Measurements from ENCODE around the gene UBE2J2. TPM values are rescaled to one million over a fixed set of nuclear protein-coding genes. Genes with fewer than 3 reads are reported as not detected.

UBE2J2 gene
- total and polyA plus RNA-seq, 2 of the 13 experiments (the other 11 are each of a cell fraction or from before 2014, with no cell fraction given), result 25.4 to 29.4 TPM

- TF ChIP-seq TRAFD1 (CRISPR knock-in tag; IDR thresholded peaks at IDR 0.05; ENCODE audit: borderline replicate concordance) (no peak), ZNF777 (CRISPR knock-in tag; IDR thresholded peaks at IDR 0.05) (no peak), PLRG1 (conservative IDR thresholded peaks at IDR 0.05) (no peak), HBP1 (CRISPR knock-in tag; IDR thresholded peaks at IDR 0.05; ENCODE audit: low read depth) (no peak), ZNF572 (CRISPR knock-in tag; IDR thresholded peaks at IDR 0.05) (no peak), SNAPC2 (CRISPR knock-in tag; IDR thresholded peaks at IDR 0.05) (no peak), NR3C1 (CRISPR knock-in tag; IDR thresholded peaks at IDR 0.05) (no peak), ZFP82 (CRISPR knock-in tag; IDR thresholded peaks at IDR 0.05; ENCODE audit: borderline replicate concordance) (no peak), HNRNPK (IDR thresholded peaks at IDR 0.05; ENCODE audit: low read depth, low read length, poor library complexity, severe bottlenecking) (no peak), ZNF274 (CRISPR knock-in tag; IDR thresholded peaks at IDR 0.05) (no peak), ATF5 (CRISPR knock-in tag; IDR thresholded peaks at IDR 0.05; ENCODE audit: low read depth) (no peak), ZNF230 (CRISPR knock-in tag; IDR thresholded peaks at IDR 0.05) (no peak), REPIN1 (CRISPR knock-in tag; IDR thresholded peaks at IDR 0.05; ENCODE audit: borderline replicate concordance, low read depth) (no peak), NAIF1 (CRISPR knock-in tag; IDR thresholded peaks at IDR 0.05; ENCODE audit: borderline replicate concordance) (no peak), SALL1 (CRISPR knock-in tag; IDR thresholded peaks at IDR 0.05) (no peak), ZNF264 (CRISPR knock-in tag; IDR thresholded peaks at IDR 0.05) (no peak), PAWR (CRISPR knock-in tag; IDR thresholded peaks at IDR 0.05; ENCODE audit: borderline replicate concordance) (no peak), SETDB1 (CRISPR knock-in tag; IDR thresholded peaks at IDR 0.05; ENCODE audit: borderline replicate concordance) (no peak), STAT6 (CRISPR knock-in tag; IDR thresholded peaks at IDR 0.05; ENCODE audit: borderline replicate concordance) (no peak), ZSCAN9 (CRISPR knock-in tag; IDR thresholded peaks at IDR 0.05; ENCODE audit: borderline replicate concordance) (no peak), BORCS8-MEF2B (CRISPR knock-in tag; IDR thresholded peaks at IDR 0.05) (no peak), ZNF263 (CRISPR knock-in tag; IDR thresholded peaks at IDR 0.05) (no peak), ZFYVE20 (CRISPR knock-in tag; IDR thresholded peaks at IDR 0.05; ENCODE audit: borderline replicate concordance, low read depth) (no peak)
Observed at GRCh38 chr1:1280782-1281481, 7.3 kb upstream of the UBE2J2 start (continued).

All from HepG2 (cell line).